Stomach (tissue), 9 donors: ENCODE measurements around the gene HRH1. TPM values are rescaled to one million over a fixed set of nuclear protein-coding genes. Genes with fewer than 3 reads are reported as not detected.

Source experiments
- DNase-seq, 2 donors: peaks; one replicate each; pipeline versions ENCODE4 v3.0.0 to v3.0.0-alpha.2; 2013 to 2019
- H3K27ac ChIP-seq, 5 donors: fragments of 200-600 bp in 4 of 5; sonication (generic) in 4 of 5; one replicate each; pipeline ENCODE4 v1.5.1; 2013 to 2019; ENCODE audit warnings: mild to moderate bottlenecking in 1 of 5, moderate library complexity in 1 of 5
- H3K27me3 ChIP-seq, 3 donors: fragments of 200-600 bp; sonication (generic); one replicate each; pipeline ENCODE4 v1.5.1; 2017 to 2019; ENCODE audit warnings: mixed run types in 1 of 3
- H3K36me3 ChIP-seq, 4 donors: fragments of 200-600 bp; sonication (generic); 1 replicate in 3 of 4; 2 replicates in 1 of 4; pipeline ENCODE4 v1.5.1; 2016 to 2019
- H3K4me1 ChIP-seq, 4 donors: fragments of 200-600 bp; sonication (generic); one replicate each; pipeline ENCODE4 v1.5.1; 2016 to 2019
- H3K4me3 ChIP-seq, 4 donors: fragments of 200-600 bp; sonication (generic) in 3 of 4; one replicate each; pipeline ENCODE4 v1.5.1; 2016 to 2019; ENCODE audit warnings: mild to moderate bottlenecking in 1 of 4
- H3K9me3 ChIP-seq, 4 donors: fragments of 200-600 bp; sonication (generic); one replicate each; pipeline ENCODE4 v1.5.1; 2016 to 2019
- CTCF ChIP-seq, 7 experiments: fragments of 450-650 bp in 4 of 7; fragments of 200-600 bp in 3 of 7; sonication (generic) in 3 of 7; IDR thresholded peaks; one replicate each; pipeline ENCODE4 v1.5.1; 2016 to 2019; ENCODE audit warnings: antibody characterized with exemption in 7 of 7, control low read depth in 2 of 7, mild to moderate bottlenecking in 1 of 7
- EP300 ChIP-seq: sonication (generic); formaldehyde crosslinking; IDR thresholded peaks from one replicate; pipeline ENCODE4 v1.6.1; 2017; ENCODE audit warnings: antibody characterized with exemption
- POLR2A ChIP-seq, 4 donors: fragments of 450-650 bp; IDR thresholded peaks; one replicate each; pipeline ENCODE4 v1.6.1; 2016; ENCODE audit warnings: antibody characterized with exemption in 4 of 4, control low read depth in 2 of 4, mild to moderate bottlenecking in 1 of 4, moderate library complexity in 1 of 4
- POLR2AphosphoS5 ChIP-seq, 3 donors: sonication (generic); formaldehyde crosslinking; IDR thresholded peaks; one replicate each; pipeline ENCODE4 v1.6.1; 2016; ENCODE audit warnings: antibody characterized with exemption in 3 of 3
- WGBS, 5 donors: extraction: QIAGEN DNeasy Blood & Tissue Kit in 3 of 5; methylation state at CpG; one replicate each; pipeline versions ENCODE4 v1.1.5 to v1.1.7; 2013 to 2018; 5-methylcytosine and 5-hydroxymethylcytosine counted together
- intact Hi-C: fragments of 100-400 bp; cut with DNase I; formaldehyde crosslinking; loops from one replicate; pipeline ENCODE4 v1.15.1; 2023; ENCODE audit warnings: low total_unique reads
- polyA plus RNA-seq, 3 donors: library from polyadenylated mRNA; stranded (reverse); fragments of 200-250 nt; gene quantifications; one replicate each; pipeline ENCODE4 v1.2.3, GENCODE V29; 2013
- total RNA-seq, 5 donors: library from RNA; depleted of rRNA; stranded (reverse); fragments of >200 nt; gene quantifications; one replicate each; pipeline versions ENCODE4 v1.1.0 to v1.2.3, GENCODE V29; 2014 to 2016
- donor health status: healthy with polysubstance abuse.
- donor health status: Bipolar disorder and iron deficiency.
- donor health status: healthy.

HRH1 gene
- total and polyA plus RNA-seq, 8 donors = under 0.01 to 5.0 (median 0.37) TPM; not detected in 1

GRCh38 chr3:11145888-11146287, 8.4 kb upstream of the HRH1 start:
- WGBS, 5 donors = 29 to 51% (median 42%) methylated on average over 3 of the region's 3 CpGs
- no peak for DNase-seq
- Histone ChIP-seq H3K4me1 (no peaks in the 10 kb centered on the region), H3K9me3 (no peaks in the 10 kb centered on the region), H3K27ac (no peak overlapping the region), H3K36me3 (no peaks in the 10 kb centered on the region), H3K4me3 (no peak overlapping the region), H3K27me3 (no peaks in the 10 kb centered on the region)
- TF ChIP-seq EP300 (no peak), POLR2AphosphoS5 (IDR thresholded peaks at IDR 0.05) (no peak), CTCF (IDR thresholded peaks at IDR 0.05) (no peak), POLR2A (IDR thresholded peaks at IDR 0.05) (no peak)
- intact Hi-C loops = no loop called here

- WGBS, 5 donors = 60 to 70% (median 63%) methylated on average over 6 of the region's 6 CpGs
- no peaks in the 10 kb centered on the region for H3K4me1 ChIP-seq
- DNase-seq = no peak
- no peaks in the 10 kb centered on the region for H3K36me3 ChIP-seq
- H3K27ac ChIP-seq = no peak overlapping the region
- TF ChIP-seq EP300 (no peak), POLR2A (IDR thresholded peaks at IDR 0.05) (no peak), CTCF (IDR thresholded peaks at IDR 0.05) (no peak), POLR2AphosphoS5 (IDR thresholded peaks at IDR 0.05) (no peak)
- H3K9me3 ChIP-seq = no peaks in the 10 kb centered on the region
- H3K27me3 ChIP-seq = peaks cover 0 to 8% (median 0%) of the 10 kb centered on the region in 3 donors
- intact Hi-C loops = no loop called here
- H3K4me3 ChIP-seq = no peak overlapping the region
These were observed 7.3 kb upstream of the HRH1 start for GRCh38 chr3:11146773-11147660.

- WGBS, 5 donors = 68 to 81% (median 78%) methylated on average over 7 of the region's 7 CpGs
- intact Hi-C loops = no loop called here
- DNase-seq = no peak
- peaks cover 7 to 17% (median 14%) of the 10 kb centered on the region in 4 donors for H3K4me1 ChIP-seq
- H3K4me3 ChIP-seq = no peak overlapping the region
- H3K27ac ChIP-seq = no peak overlapping the region
- H3K27me3 ChIP-seq = peaks cover 0 to 38% (median 18%) of the 10 kb centered on the region in 3 donors
- no peaks in the 10 kb centered on the region for H3K9me3 ChIP-seq
- H3K36me3 ChIP-seq = no peaks in the 10 kb centered on the region
- TF ChIP-seq POLR2A (IDR thresholded peaks at IDR 0.05) = no peak
- TF ChIP-seq EP300 = no peak
- TF ChIP-seq POLR2AphosphoS5 (IDR thresholded peaks at IDR 0.05) = no peak
- no peak for TF ChIP-seq CTCF (IDR thresholded peaks at IDR 0.05)
These were observed 4.0 kb upstream of the HRH1 start for GRCh38 chr3:11150256-11150655.

- Histone ChIP-seq H3K9me3 (no peaks in the 10 kb centered on the region), H3K27me3 (peaks cover 0 to 59% (median 27%) of the 10 kb centered on the region in 3 donors), H3K27ac (no peak overlapping the region), H3K4me1 (peaks cover 11 to 26% (median 20%) of the 10 kb centered on the region in 4 donors), H3K4me3 (no peak overlapping the region), H3K36me3 (no peaks in the 10 kb centered on the region)
- WGBS, 5 donors = 51 to 68% (median 57%) methylated on average over 2 of the region's 2 CpGs
- intact Hi-C loops = no loop called here
- DNase-seq = no peak
- TF ChIP-seq EP300 (no peak), CTCF (IDR thresholded peaks at IDR 0.05) (no peak), POLR2A (IDR thresholded peaks at IDR 0.05) (no peak), POLR2AphosphoS5 (IDR thresholded peaks at IDR 0.05) (no peak)
These were observed 2.0 kb upstream of the HRH1 start for GRCh38 chr3:11152301-11152700.
